Measurements from ENCODE around the gene BRMS1.

BRMS1 gene

DNA sequence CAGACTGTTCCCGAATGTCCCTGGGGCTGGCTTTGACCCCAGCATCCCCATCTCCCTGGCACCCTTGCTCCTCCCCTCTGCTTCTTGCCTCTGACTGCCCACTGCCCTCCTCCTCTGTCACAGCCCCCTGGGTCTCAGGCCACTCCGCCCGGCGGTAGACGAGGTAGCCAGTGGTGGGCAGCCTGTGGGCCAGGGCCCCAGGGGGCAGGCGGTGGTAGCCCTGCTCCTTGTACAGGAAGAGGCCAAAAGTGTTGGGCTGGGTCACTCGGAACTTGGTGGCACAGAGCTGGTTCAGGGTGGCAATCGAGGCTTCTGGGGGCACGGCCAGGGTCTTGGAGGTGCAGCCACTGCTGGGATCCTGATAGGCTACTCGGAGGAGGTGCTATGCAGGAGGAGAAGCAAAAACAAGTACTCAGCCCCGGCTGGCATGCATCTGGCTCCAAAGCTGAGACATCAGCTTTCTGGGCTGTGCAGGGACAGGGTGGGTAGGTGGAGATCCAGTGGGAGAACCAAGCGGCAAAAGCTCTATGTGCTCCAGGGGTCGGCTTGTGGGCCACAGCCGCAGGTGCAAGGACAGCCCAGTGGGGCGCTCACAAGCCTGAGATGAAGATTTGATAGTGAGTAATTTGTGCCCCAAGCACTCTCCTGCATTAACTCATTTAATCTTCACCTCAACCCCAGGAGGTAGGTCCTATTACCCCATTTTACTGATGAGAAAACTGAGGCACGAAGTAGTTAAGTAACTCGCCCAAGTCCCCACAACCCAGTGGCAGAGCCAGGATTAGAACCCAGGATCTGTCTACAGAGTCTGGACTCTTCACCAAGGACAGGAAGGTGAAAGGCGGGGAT, 12.3 kb downstream of the BRMS1 start:
- TF ChIP-seq CTCF (conservative IDR thresholded peaks at IDR 0.05; ENCODE audit: low read depth, low read length): no peak
- H3K9ac ChIP-seq: no peak overlapping the region
- H3K27me3 ChIP-seq (ENCODE audit: insufficient read depth, low read depth): peaks cover 25% of the 10 kb centered on the region; the same call in 1 of the 2 replicates
- no peak overlapping the region for H3K27ac ChIP-seq
- no peak overlapping the region for H2AFZ ChIP-seq (ENCODE audit: low read depth)
- H3K36me3 ChIP-seq (ENCODE audit: insufficient read depth): no peaks in the 10 kb centered on the region
- H4K20me1 ChIP-seq (ENCODE audit: insufficient read depth): no peaks in the 10 kb centered on the region
- H3K4me2 ChIP-seq: no peak overlapping the region
- H3K4me1 ChIP-seq (ENCODE audit: low read depth, poor library complexity, severe bottlenecking): peaks cover 17% of the 10 kb centered on the region
- H3K4me3 ChIP-seq (IDR thresholded peaks at IDR 0.05; ENCODE audit: insufficient read depth, low read depth, low read length): no peak overlapping the region
- no peaks in the 10 kb centered on the region for H3K79me2 ChIP-seq (ENCODE audit: insufficient read depth, low read depth)

DNA sequence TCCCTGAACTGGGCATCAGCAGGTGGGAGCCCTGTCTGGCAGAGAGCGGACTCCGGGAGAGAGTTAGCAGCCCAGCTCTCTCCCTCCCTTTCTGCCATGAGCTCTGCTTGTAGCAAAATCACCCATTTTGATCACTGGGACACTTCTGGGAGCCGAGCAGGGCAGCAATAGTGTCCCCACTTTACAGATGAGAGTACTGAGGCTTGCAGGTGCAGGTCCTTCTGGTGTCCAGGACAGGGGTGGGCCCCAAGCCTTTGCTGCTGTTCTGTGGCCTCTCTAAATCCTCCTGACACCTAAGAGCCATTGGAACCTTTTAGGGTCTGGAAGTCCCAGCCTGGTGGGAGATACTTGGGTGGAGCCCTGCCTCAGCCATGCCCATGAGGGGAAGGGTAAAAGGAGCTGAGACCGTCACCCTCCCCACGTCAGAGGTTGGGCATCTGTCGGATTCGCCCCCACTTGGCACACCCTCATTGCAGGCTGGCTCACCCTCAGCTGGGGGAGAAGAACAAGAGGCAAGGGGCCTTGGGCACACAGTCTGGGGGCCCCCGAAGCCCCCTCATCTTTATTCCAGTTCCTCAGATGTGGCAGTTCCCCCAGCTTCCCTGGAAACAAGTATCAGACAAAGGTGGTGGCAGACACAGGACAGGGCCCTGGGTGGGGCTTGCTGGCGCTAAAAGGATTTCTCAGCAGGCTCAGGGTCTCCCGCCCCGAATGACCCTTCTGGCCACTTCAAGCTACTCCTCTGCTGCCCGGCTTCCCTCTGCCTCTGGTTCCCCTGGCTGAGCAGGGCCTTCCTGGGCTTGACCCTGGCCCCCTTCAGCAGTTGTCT, 13.1 kb downstream of the BRMS1 start:
- H3K4me3 ChIP-seq (IDR thresholded peaks at IDR 0.05; ENCODE audit: insufficient read depth, low read depth, low read length): no peak overlapping the region
- H3K27me3 ChIP-seq (ENCODE audit: insufficient read depth, low read depth): peaks cover 25% of the 10 kb centered on the region; the same call in 1 of the 2 replicates
- H4K20me1 ChIP-seq (ENCODE audit: insufficient read depth): no peaks in the 10 kb centered on the region
- H3K9ac ChIP-seq: no peak overlapping the region
- H3K4me2 ChIP-seq: no peak overlapping the region
- no peak overlapping the region for H2AFZ ChIP-seq (ENCODE audit: low read depth)
- no peak for TF ChIP-seq CTCF (conservative IDR thresholded peaks at IDR 0.05; ENCODE audit: low read depth, low read length)
- no peaks in the 10 kb centered on the region for H3K79me2 ChIP-seq (ENCODE audit: insufficient read depth, low read depth)
- no peak overlapping the region for H3K27ac ChIP-seq
- H3K36me3 ChIP-seq (ENCODE audit: insufficient read depth): no peaks in the 10 kb centered on the region
- H3K4me1 ChIP-seq (ENCODE audit: low read depth, poor library complexity, severe bottlenecking): peaks cover 17% of the 10 kb centered on the region

- TF ChIP-seq CTCF (conservative IDR thresholded peaks at IDR 0.05; ENCODE audit: low read depth, low read length): no peak
- no peaks in the 10 kb centered on the region for H3K36me3 ChIP-seq (ENCODE audit: insufficient read depth)
- no peak overlapping the region for H3K9ac ChIP-seq
- no peak overlapping the region for H3K4me2 ChIP-seq
- peaks cover 25% of the 10 kb centered on the region; the same call in 1 of the 2 replicates for H3K27me3 ChIP-seq (ENCODE audit: insufficient read depth, low read depth)
- H3K4me1 ChIP-seq (ENCODE audit: low read depth, poor library complexity, severe bottlenecking): peaks cover 10% of the 10 kb centered on the region
- no peak overlapping the region for H3K27ac ChIP-seq
- no peaks in the 10 kb centered on the region for H3K79me2 ChIP-seq (ENCODE audit: insufficient read depth, low read depth)
- no peaks in the 10 kb centered on the region for H4K20me1 ChIP-seq (ENCODE audit: insufficient read depth)
- H3K4me3 ChIP-seq (IDR thresholded peaks at IDR 0.05; ENCODE audit: insufficient read depth, low read depth, low read length): no peak overlapping the region
- no peak overlapping the region for H2AFZ ChIP-seq (ENCODE audit: low read depth)
Measured at GRCh38 chr11:66330931-66331330, 14.0 kb downstream of the BRMS1 start.

- Histone ChIP-seq H4K20me1 (ENCODE audit: insufficient read depth) (no peaks in the 10 kb centered on the region), H3K4me2 (no peak overlapping the region; the same call in 1 of the 2 replicates), H3K27me3 (ENCODE audit: insufficient read depth, low read depth) (peaks cover 25% of the 10 kb centered on the region; the same call in 1 of the 2 replicates), H3K79me2 (ENCODE audit: insufficient read depth, low read depth) (no peaks in the 10 kb centered on the region), H3K36me3 (ENCODE audit: insufficient read depth) (no peaks in the 10 kb centered on the region), H3K4me3 (IDR thresholded peaks at IDR 0.05; ENCODE audit: insufficient read depth, low read depth, low read length) (no peak overlapping the region), H2AFZ (ENCODE audit: low read depth) (no peak overlapping the region), H3K9ac (no peak overlapping the region), H3K4me1 (ENCODE audit: low read depth, poor library complexity, severe bottlenecking) (peaks cover 10% of the 10 kb centered on the region), H3K27ac (no peak overlapping the region)
- TF ChIP-seq CTCF (conservative IDR thresholded peaks at IDR 0.05; ENCODE audit: low read depth, low read length): no peak
Measured at GRCh38 chr11:66329165-66329673, 15.7 kb downstream of the BRMS1 start.
